ENCODE data around the gene CXorf58. TPM values are rescaled to one million over a fixed set of nuclear protein-coding genes. Genes with fewer than 3 reads are reported as not detected.

Gene CXorf58
- total and polyA plus RNA-seq, 2 of the 8 experiments (the other 6 are each of a cell fraction or from before 2014, with no cell fraction given): 0.05 TPM; not detected in 1

Other genes starting within 250 kb of the CXorf58 start
- 130 and 133 TPM in 2 replicates for gene PRDX4, start 240.5 kb upstream of the CXorf58 start, total RNA-seq (2021; fragmentation: NEBNext Ultra II Directional; extraction: Animal tissue kit (Norgen Biotek cat#: 25700))
- 109 and 130 TPM in 2 replicates for gene PRDX4, start 240.5 kb upstream of the CXorf58 start, polyA plus RNA-seq (2011; rRNA removed)
- gene ACOT9, start 164.7 kb upstream of the CXorf58 start, total RNA-seq (2021; fragmentation: NEBNext Ultra II Directional; extraction: Animal tissue kit (Norgen Biotek cat#: 25700)): 37.4 and 39.5 TPM in 2 replicates
- 12.4 and 20.7 TPM in 2 replicates for gene ACOT9, start 164.7 kb upstream of the CXorf58 start, polyA plus RNA-seq (2011; rRNA removed)
- gene SAT1, start 124.8 kb upstream of the CXorf58 start, total RNA-seq (2021; fragmentation: NEBNext Ultra II Directional; extraction: Animal tissue kit (Norgen Biotek cat#: 25700)): 26.3 and 29.2 TPM in 2 replicates
- 23.4 and 36.8 TPM in 2 replicates for gene SAT1, start 124.8 kb upstream of the CXorf58 start, polyA plus RNA-seq (2011; rRNA removed)
- gene APOO, start 68 bp upstream of the CXorf58 start, total RNA-seq (2021; fragmentation: NEBNext Ultra II Directional; extraction: Animal tissue kit (Norgen Biotek cat#: 25700)): 45.0 and 48.9 TPM in 2 replicates
- gene APOO, start 68 bp upstream of the CXorf58 start, polyA plus RNA-seq (2011; rRNA removed): 25.7 and 39.7 TPM in 2 replicates
- 8.5 and 8.9 TPM in 2 replicates for gene KLHL15, start 119.2 kb downstream of the CXorf58 start, total RNA-seq (2021; fragmentation: NEBNext Ultra II Directional; extraction: Animal tissue kit (Norgen Biotek cat#: 25700))
- 2.2 and 3.7 TPM in 2 replicates for gene KLHL15, start 119.2 kb downstream of the CXorf58 start, polyA plus RNA-seq (2011; rRNA removed)
- 244 and 259 TPM in 2 replicates for gene EIF2S3, start 146.9 kb downstream of the CXorf58 start, total RNA-seq (2021; fragmentation: NEBNext Ultra II Directional; extraction: Animal tissue kit (Norgen Biotek cat#: 25700))
- 65.5 and 69.0 TPM in 2 replicates for gene EIF2S3, start 146.9 kb downstream of the CXorf58 start, polyA plus RNA-seq (2011; rRNA removed)
- gene ZFX, start 241.7 kb downstream of the CXorf58 start, total RNA-seq (2021; fragmentation: NEBNext Ultra II Directional; extraction: Animal tissue kit (Norgen Biotek cat#: 25700)): 22.0 and 24.3 TPM in 2 replicates
- 2.8 and 7.1 TPM in 2 replicates for gene ZFX, start 241.7 kb downstream of the CXorf58 start, polyA plus RNA-seq (2011; rRNA removed)